Endothelial cell of umbilical vein (primary cell): ENCODE measurements around the gene HSDL2. TPM values are rescaled to one million over a fixed set of nuclear protein-coding genes. Genes with fewer than 3 reads are reported as not detected.

Source experiments
- BruUV-seq: library from RNA; stranded (reverse); fragments of 400-500 nt; replicated peaks from 2 replicates; lab custom pipeline; 2021; lab: Mats Ljungman, UMichigan
- CTCF ChIA-PET: fragments of 300-600, 350-600 bp; sonication (Branson Sonifier 250); formaldehyde crosslinking; loops from one replicate; lab custom pipeline; 2021; ENCODE audit warnings: antibody characterized with exemption, inconsistent platforms; lab: Charles Lee
- POLR2A ChIA-PET: fragments of 300-600, 350-600 bp; sonication (Branson Sonifier 250); formaldehyde crosslinking; loops from one replicate; lab custom pipeline; 2021; ENCODE audit warnings: antibody characterized with exemption, inconsistent platforms; lab: Charles Lee
- DNase-seq: peaks from one replicate; pipeline ENCODE4 v3.0.0-alpha.2; 2011; ENCODE audit warnings: low read depth, low spot score
- FAIRE-seq: peaks from 2 replicates; lab custom pipeline; 2011; peaks lifted over from hg19 to GRCh38; lab: Jason Lieb, UNC
- H2AFZ ChIP-seq: 2 replicates; pipeline ENCODE4 v1.6.0; 2012; ENCODE audit warnings: low read depth, low read length, control low read depth, inconsistent platforms
- H3K27ac ChIP-seq: 2 replicates; pipeline ENCODE4 v1.5.1; 2011; ENCODE audit warnings: low read depth, mild to moderate bottlenecking, control low read depth, low read length, moderate library complexity; ENCODE audit not compliant: insufficient read depth
- H3K27me3 ChIP-seq, 2 experiments: 2 replicates each; pipeline versions ENCODE4 v1.6.0 to v1.6.1; 2011; ENCODE audit warnings: low read length in 2 of 2, mixed read lengths in 1 of 2; ENCODE audit not compliant: control insufficient read depth in 2 of 2, insufficient read depth in 2 of 2
- H3K36me3 ChIP-seq, 2 experiments: 2 replicates in 1 of 2; 3 replicates in 1 of 2; pipeline ENCODE4 v1.5.1; 2011; ENCODE audit warnings: low read length in 2 of 2, mild to moderate bottlenecking in 1 of 2, moderate library complexity in 1 of 2; ENCODE audit not compliant: control insufficient read depth in 2 of 2, insufficient read depth in 2 of 2; ENCODE audit errors: extremely low read depth in 1 of 2
- H3K4me1 ChIP-seq: 3 replicates; pipeline ENCODE4 v1.5.1; 2011; ENCODE audit warnings: mild to moderate bottlenecking, low read length; ENCODE audit not compliant: control insufficient read depth, insufficient read depth; ENCODE audit errors: extremely low read depth
- H3K4me2 ChIP-seq: 2 replicates; pipeline ENCODE4 v1.6.1; 2011; ENCODE audit warnings: low read length, control low read depth, mixed read lengths; ENCODE audit not compliant: insufficient read depth
- H3K4me3 ChIP-seq, 3 experiments: fragments of 200-600 bp in 1 of 3; sonication (generic), shearing (Covaris generic) in 1 of 3; replicated peaks in 1 of 3; 2 replicates each; pipeline ENCODE4 v1.5.1; 2011 to 2016; ENCODE audit warnings: control low read depth in 3 of 3, low read length in 3 of 3, mild to moderate bottlenecking in 2 of 3, inconsistent platforms in 1 of 3, low read depth in 1 of 3, moderate library complexity in 1 of 3; ENCODE audit not compliant: insufficient read depth in 1 of 3
- H3K79me2 ChIP-seq: 2 replicates; pipeline ENCODE4 v1.6.0; 2012; ENCODE audit warnings: low read length, inconsistent platforms; ENCODE audit not compliant: control insufficient read depth, insufficient read depth
- H3K9ac ChIP-seq: replicated peaks from 2 replicates; pipeline ENCODE3; 2011; ENCODE audit warnings: low read length, control low read depth; ENCODE audit not compliant: insufficient read depth; ENCODE audit errors: extremely low read depth
- H3K9me1 ChIP-seq: replicated peaks from 3 replicates; pipeline ENCODE4 v1.6.0; 2011; ENCODE audit warnings: mild to moderate bottlenecking, low read length; ENCODE audit not compliant: control insufficient read depth, insufficient read depth; ENCODE audit errors: extremely low read depth
- H3K9me3 ChIP-seq: replicated peaks from 2 replicates; pipeline ENCODE4 v1.5.1; 2012; ENCODE audit warnings: low read length, inconsistent platforms; ENCODE audit not compliant: control insufficient read depth, insufficient read depth
- H4K20me1 ChIP-seq: replicated peaks from 2 replicates; pipeline ENCODE3; 2011; ENCODE audit warnings: mild to moderate bottlenecking, low read length; ENCODE audit not compliant: control insufficient read depth, insufficient read depth; ENCODE audit errors: extremely low read depth
- CTCF ChIP-seq, 2 donors: IDR thresholded peaks; 1 replicate in 1 of 2; 2 replicates in 1 of 2; pipeline ENCODE4 v1.5.1; 2011; ENCODE audit warnings: low read length in 2 of 2, mild to moderate bottlenecking in 2 of 2, moderate library complexity in 2 of 2, control low read depth in 1 of 2, inconsistent platforms in 1 of 2, low read depth in 1 of 2; ENCODE audit not compliant: insufficient read depth in 1 of 2; ENCODE audit errors: extremely low read depth in 1 of 2
- EZH2 ChIP-seq: IDR thresholded peaks from 2 replicates; pipeline ENCODE4 v1.6.1; 2012; ENCODE audit warnings: borderline replicate concordance, low read depth, mild to moderate bottlenecking, moderate library complexity, low read length, inconsistent platforms; ENCODE audit not compliant: severe bottlenecking
- FOS ChIP-seq: IDR thresholded peaks from 2 replicates; pipeline ENCODE4 v1.6.1; 2011; ENCODE audit warnings: mild to moderate bottlenecking, low read length, moderate library complexity, borderline replicate concordance; ENCODE audit not compliant: insufficient read depth
- GATA2 ChIP-seq: IDR thresholded peaks from 2 replicates; pipeline ENCODE4 v1.7.0; 2011; ENCODE audit warnings: low read depth, mild to moderate bottlenecking, moderate library complexity, mixed read lengths, low read length; ENCODE audit not compliant: insufficient read length, insufficient read depth
- JUN ChIP-seq: IDR thresholded peaks from 2 replicates; pipeline ENCODE4 v1.6.1; 2011; ENCODE audit warnings: borderline replicate concordance, low read depth; ENCODE audit not compliant: insufficient read length, insufficient read depth
- MAX ChIP-seq: IDR thresholded peaks from 2 replicates; pipeline ENCODE4 v1.6.1; 2011; ENCODE audit not compliant: insufficient read depth, insufficient read length
- MYC ChIP-seq: IDR thresholded peaks from one replicate; pipeline ENCODE4 v1.6.1; 2011; ENCODE audit warnings: mild to moderate bottlenecking, low read depth, low read length
- POLR2A ChIP-seq: IDR thresholded peaks from 2 replicates; pipeline ENCODE4 v1.6.1; 2012; ENCODE audit warnings: low read depth, mild to moderate bottlenecking, control low read depth, low read length
- POLR2AphosphoS5 ChIP-seq: IDR thresholded peaks from 2 replicates; pipeline ENCODE4 v1.6.1; 2012; ENCODE audit warnings: low read depth, mild to moderate bottlenecking, control low read depth, low read length, moderate library complexity; ENCODE audit not compliant: insufficient read depth
- dilution Hi-C: fragments of 300-500 bp; cut with MboI; formaldehyde crosslinking; loops from one replicate; pipeline ENCODE4 v1.15.0; 2019; ENCODE audit warnings: low sequenced_read_pairs; ENCODE audit not compliant: extremely low pct_ligation_motif_present
- intact Hi-C: fragments of 100-400 bp; cut with micrococcal nuclease; formaldehyde crosslinking; loops from one replicate; pipeline ENCODE4 v1.10.0; 2022
- polyA plus RNA-seq, 4 experiments: library from polyadenylated mRNA; depleted of rRNA in 3 of 4; stranded (reverse) in 3 of 4; unstranded in 1 of 4; fragments of >200 nt; gene quantifications; 2 replicates each; pipeline versions ENCODE4 v1.2.1 to v1.2.3, GENCODE V29; 2011 to 2012; ENCODE audit warnings: missing spikeins in 1 of 4
- total RNA-seq: library from RNA; stranded (reverse); gene quantifications from 2 replicates; pipeline ENCODE4 v1.2.3, GENCODE V29; 2021

HSDL2 gene
- total and polyA plus RNA-seq, 2 donors (not counting 3 experiments of a cell fraction or from before 2014, with no cell fraction given): 5.6 to 22.1 TPM

GRCh38 chr9:112493393-112494137 is 113.7 kb downstream of the HSDL2 start:
- H3K9me3 ChIP-seq: no peaks in the 10 kb centered on the region
- TF ChIP-seq POLR2A (no peak), EZH2 (no peak), FOS (no peak), GATA2 (no peak), JUN (no peak), POLR2AphosphoS5 (no peak), MYC (no peak), CTCF (IDR thresholded peaks at IDR 0.05; ENCODE audit: extremely low read depth in 1 of 2, insufficient read depth in 1 of 2, low read depth in 1 of 2, low read length in 2 of 2) (no peak), MAX (no peak)
- H3K27me3 ChIP-seq: no peaks in the 10 kb centered on the region
- intact Hi-C loops: no loop called here
- FAIRE-seq: no peak
- dilution Hi-C loops: no loop called here
- DNase-seq: no peak
- no peak overlapping the region for H3K4me2 ChIP-seq
- POLR2A ChIA-PET: no interaction called here
- H3K4me1 ChIP-seq: no peaks in the 10 kb centered on the region
- peaks cover 2% of the 10 kb centered on the region for H3K79me2 ChIP-seq
- H3K4me3 ChIP-seq: no peak overlapping the region
- no peaks in the 10 kb centered on the region for H4K20me1 ChIP-seq
- no peaks in the 10 kb centered on the region for H3K9me1 ChIP-seq
- H2AFZ ChIP-seq: no peak overlapping the region
- H3K36me3 ChIP-seq: no peaks in the 10 kb centered on the region
- H3K9ac ChIP-seq: no peak overlapping the region
- no peak overlapping the region for H3K27ac ChIP-seq
- CTCF ChIA-PET: no interaction called here
- no TSS peak for BruUV-seq
